Measurements from ENCODE around the gene FGFR2.

FGFR2 gene

GRCh38 chr10:121598263-121599249, at the start of gene FGFR2:
Gene FGFR2 (minus strand): TSS chr10:121598444. CDS start chr10:121593817, 4,627 bp downstream.
- DNase-seq = no peak

GRCh38 chr10:121647401-121647800, 49.2 kb upstream of the FGFR2 start:
- DNase-seq = no peak

- no peak for DNase-seq
Observed at GRCh38 chr10:121645696-121646095, 47.5 kb upstream of the FGFR2 start.

- no peak for DNase-seq
Observed at GRCh38 chr10:121644501-121644900, 46.3 kb upstream of the FGFR2 start.

GRCh38 chr10:121640266-121640665, 42.0 kb upstream of the FGFR2 start:
- DNase-seq = no peak

- DNase-seq = no peak
Observed at GRCh38 chr10:121639416-121639815, 41.2 kb upstream of the FGFR2 start.

GRCh38 chr10:121637437-121637836, 39.2 kb upstream of the FGFR2 start:
- no peak for DNase-seq

GRCh38 chr10:121633056-121633455, 34.8 kb upstream of the FGFR2 start:
- DNase-seq = no peak

GRCh38 chr10:121631365-121632029, 33.3 kb upstream of the FGFR2 start:
- DNase-seq = no peak

GRCh38 chr10:121628859-121629258, 30.6 kb upstream of the FGFR2 start:
- no peak for DNase-seq

GRCh38 chr10:121627876-121628581, 29.8 kb upstream of the FGFR2 start:
- no peak for DNase-seq

- DNase-seq = no peak
Observed at GRCh38 chr10:121624836-121625486, 26.7 kb upstream of the FGFR2 start.

- DNase-seq = no peak
Observed at GRCh38 chr10:121618906-121619305, 20.7 kb upstream of the FGFR2 start.

- no peak for DNase-seq
Observed at GRCh38 chr10:121617176-121617575, 18.9 kb upstream of the FGFR2 start.

- no peak for DNase-seq
Observed at GRCh38 chr10:121616291-121616690, 18.0 kb upstream of the FGFR2 start.

- no peak for DNase-seq
Observed at GRCh38 chr10:121615836-121616235, 17.6 kb upstream of the FGFR2 start.

GRCh38 chr10:121615435-121615793, 17.2 kb upstream of the FGFR2 start:
- DNase-seq = no peak

- no peak for DNase-seq
Observed at GRCh38 chr10:121614613-121615434, 16.6 kb upstream of the FGFR2 start.

GRCh38 chr10:121613456-121613855, 15.2 kb upstream of the FGFR2 start:
- no peak for DNase-seq

GRCh38 chr10:121611393-121612159, 13.3 kb upstream of the FGFR2 start:
- DNase-seq = no peak

GRCh38 chr10:121610798-121611323, 12.6 kb upstream of the FGFR2 start:
- no peak for DNase-seq
